Stimulated activated CD4-positive, alpha-beta T cell treated with anti-CD3 and anti-CD28 coated beads, Interleukin-2, amount 100 ng/mL, for 48 hours (primary cell): ENCODE results near the gene KRT72.

Experiments used
- DNase-seq, 2 donors: peaks; one replicate each; pipeline ENCODE4 v3.0.0-alpha.2; 2020

The KRT72 gene

DNA sequence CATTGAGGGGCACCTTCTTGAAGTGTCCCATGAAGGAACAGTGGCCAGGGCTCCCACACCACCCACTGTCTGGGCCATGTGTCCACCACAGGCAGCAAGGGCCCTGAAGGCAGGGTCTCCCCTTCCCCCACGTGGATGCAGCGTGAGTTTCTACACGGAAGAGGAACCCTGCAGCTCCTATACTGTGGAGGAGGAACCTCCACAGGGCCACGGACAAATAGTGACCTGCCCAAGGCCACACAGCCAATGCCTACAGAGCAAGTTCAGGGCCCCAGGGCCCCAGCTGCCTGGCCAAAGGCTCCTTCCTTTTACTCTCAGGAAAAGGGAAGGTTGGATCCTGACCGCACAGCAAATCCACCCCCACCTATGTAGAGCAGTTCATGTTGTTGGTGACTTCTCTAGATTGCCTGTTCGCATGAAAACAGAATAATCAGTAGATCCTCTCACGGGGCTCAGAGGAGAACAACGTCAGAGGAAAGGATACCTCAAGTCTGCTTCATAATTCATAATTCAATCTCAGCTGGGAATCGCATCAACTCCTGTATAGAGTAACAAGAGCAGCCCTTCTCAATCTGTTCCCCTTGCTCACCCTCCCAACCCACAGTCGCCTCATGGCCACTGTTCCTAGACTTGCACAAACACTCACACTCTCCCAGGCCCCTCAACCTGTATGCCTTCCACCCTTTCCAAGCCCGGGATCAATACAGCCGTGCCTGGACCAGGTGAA lies 28.2 kb upstream of the KRT72 start:
- no peak for DNase-seq

DNA sequence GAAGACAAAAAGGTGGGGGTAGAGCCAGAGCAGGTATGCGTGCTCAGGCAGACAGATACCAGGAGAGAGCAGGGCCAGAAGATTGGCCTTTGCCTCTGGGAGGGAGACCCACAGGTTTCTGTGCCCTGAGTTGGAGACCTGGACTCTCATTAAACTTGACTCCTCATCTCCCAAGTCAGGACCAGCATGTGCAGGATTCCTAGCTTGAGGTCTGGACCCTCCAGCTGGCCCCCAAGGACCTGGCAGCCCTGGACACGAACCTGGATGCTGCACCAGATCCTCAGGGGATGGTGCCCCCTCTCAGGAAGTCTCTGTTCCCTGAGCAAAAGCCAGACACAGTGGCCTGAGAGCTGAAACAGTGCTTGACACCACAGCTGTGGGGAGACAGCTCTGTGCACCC lies 27.6 kb upstream of the KRT72 start:
- DNase-seq = no peak

DNA sequence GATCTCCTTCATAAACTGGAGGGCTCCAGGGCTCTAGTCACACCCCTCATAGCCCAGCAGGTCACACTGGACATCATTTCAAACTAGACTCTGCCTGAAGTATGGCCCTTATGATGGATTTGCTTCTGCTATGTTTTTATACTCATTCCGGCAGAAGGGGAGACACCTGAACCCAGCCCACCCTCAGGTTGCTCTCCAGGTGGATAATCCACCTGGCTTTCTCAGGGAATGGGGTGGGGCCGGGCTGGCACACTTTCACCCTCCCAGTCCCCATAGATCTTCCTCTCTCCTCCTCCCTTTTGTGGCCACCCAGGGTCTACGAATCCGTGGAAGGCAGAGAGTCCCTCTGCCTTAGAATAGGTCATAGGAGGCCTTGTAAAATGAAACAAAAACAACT lies 26.8 kb upstream of the KRT72 start:
- DNase-seq = no peak

DNA sequence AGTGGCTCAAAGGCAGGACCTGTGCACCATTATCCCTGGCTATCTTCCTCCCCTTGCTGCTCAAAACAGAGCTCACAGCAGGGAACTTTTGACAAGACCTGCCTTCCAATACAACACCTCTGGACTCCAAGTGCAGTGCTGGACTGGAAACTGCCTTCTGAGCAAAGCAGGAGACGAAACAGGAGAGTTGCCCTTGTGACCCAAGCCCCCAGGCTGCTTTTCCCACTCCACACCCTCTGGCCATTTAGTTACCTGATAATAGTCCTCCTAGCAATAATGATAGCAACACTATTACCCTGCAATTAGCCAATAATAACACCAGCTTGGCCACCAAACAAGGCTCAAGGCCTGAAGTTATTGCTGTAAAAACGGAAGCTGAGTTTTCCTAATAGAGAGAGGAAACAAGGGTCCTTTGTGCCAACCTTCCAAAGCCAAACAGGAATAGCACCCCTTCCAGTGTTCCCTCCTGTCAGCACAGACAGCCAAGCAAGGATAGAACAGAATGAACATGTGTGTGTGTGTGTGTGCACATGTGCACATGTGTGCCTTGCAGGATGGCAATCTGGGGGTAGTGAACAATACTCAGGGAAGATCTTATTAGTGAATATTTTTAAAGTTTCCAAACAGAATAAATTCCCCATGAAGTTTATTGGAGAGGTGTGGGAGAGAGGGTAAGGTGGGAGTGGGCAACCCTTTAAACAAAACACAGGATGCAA lies 26.3 kb upstream of the KRT72 start:
- no peak for DNase-seq

GRCh38 chr12:52622349-52622748 lies 21.1 kb upstream of the KRT72 start:
- no peak for DNase-seq

DNA sequence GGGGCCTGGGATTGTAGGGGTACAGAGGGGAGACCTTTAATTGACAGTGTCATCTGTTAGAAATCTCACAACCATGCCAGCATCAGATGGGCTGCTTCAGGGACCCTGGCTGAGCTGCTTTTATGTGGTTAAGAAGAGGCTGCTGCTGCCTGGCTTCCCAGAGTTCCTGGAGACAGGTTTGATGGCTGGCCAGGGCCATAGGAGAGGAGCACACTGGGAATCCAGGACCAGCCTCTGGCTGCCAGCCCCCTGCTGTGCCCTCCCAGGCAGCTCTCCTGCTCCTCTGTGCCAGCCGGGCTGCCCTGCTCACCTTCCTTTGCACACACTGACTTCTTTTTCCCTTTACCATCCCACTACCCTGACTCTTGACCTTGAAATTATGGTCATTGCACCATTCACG lies 17.6 kb upstream of the KRT72 start:
- DNase-seq = no peak

DNA sequence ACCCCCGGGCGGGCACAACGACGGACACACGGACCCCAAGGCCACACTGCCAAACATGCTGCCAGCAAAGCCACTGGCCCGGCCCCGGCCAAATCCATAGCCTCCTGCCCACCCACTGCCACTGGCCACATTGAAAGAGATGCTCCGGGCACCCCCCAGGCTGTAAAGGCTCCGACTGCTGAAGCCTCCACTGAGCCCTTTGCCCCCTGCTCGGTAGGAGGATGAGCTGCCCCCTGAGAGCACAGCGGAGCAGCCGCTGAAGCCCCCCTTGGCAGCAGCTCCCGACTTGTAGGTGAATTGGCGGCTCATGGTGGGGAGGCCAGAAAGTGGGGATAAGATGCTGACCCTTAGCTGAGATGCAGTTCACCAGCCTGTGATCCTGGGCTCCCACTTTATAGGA lies 17.0 kb upstream of the KRT72 start, which contains the start of gene KRT73:
Gene KRT73, minus strand, starts transcription at position 344 of the 400 bp plus-strand sequence. Its CDS starts 35 bp downstream, at position 309.
- no peak for DNase-seq

DNA sequence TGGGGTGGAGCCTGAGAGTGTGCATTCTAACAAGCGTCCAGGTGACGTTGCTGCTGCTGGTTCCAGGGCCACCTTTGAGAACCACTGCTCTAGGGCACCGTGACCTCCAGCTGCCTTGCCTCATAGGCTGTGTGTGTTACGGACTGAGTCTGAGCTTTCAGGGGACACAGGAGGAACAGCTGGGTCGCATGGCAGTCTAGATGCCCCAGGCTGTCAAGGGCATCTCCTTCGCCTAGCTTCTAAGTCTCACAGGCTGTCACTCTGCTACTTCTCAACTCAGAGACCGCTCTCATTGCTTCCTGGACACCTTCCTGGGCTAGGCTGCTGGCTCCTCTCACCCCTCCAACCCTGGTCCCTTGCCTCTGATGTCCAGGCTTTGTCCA lies 16.1 kb upstream of the KRT72 start:
- DNase-seq = no peak

- DNase-seq = no peak
Observed at GRCh38 chr12:52616680-52617402, 15.6 kb upstream of the KRT72 start.

GRCh38 chr12:52615912-52616311 lies 14.6 kb upstream of the KRT72 start:
- DNase-seq = no peak

GRCh38 chr12:52615208-52615868 lies 14.1 kb upstream of the KRT72 start:
- peak in 1 of 2 donors; percentile 27 for DNase-seq

DNA sequence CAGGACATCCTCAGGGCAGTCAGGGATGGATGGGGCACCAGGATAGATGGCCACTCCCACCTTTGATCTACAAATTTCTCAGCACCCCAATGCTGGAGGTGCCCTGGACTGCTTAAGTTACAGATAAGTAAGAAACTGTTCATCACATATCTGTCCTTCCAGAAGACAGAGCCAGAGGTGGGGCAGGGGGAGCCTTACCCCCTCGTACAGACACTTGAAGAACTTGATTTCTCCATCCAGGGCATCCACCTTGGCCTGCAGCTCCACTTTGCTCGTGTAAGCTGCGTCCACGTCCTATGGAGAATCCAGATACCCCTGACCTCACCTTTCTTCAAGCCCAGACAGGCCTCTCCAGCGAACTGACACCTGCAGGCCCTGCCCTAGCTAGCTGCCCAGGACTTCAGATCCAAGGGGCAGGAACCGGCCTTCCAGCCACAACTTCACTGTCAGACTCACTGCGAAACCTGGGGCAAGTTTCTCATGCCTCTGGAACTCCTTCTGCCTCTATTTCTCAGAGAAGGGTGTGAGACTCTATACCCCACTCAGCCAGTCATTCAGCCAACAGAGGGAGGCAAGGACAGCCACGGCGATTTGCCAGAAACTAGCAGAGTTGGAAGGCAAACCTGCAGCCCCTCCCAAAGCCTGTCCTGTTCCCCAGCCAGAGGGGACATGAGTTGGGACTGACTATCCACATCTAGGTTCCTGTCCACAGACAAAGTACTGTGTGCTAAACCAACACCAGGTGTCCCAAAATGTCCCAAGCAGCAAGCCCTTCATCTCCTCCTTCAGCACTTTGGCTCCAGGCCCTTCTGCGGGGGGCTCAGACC lies 13.3 kb upstream of the KRT72 start:
- DNase-seq = no peak

GRCh38 chr12:52613384-52614030 lies 12.2 kb upstream of the KRT72 start:
- DNase-seq = no peak

GRCh38 chr12:52612431-52613383 lies 11.4 kb upstream of the KRT72 start:
- no peak for DNase-seq

DNA sequence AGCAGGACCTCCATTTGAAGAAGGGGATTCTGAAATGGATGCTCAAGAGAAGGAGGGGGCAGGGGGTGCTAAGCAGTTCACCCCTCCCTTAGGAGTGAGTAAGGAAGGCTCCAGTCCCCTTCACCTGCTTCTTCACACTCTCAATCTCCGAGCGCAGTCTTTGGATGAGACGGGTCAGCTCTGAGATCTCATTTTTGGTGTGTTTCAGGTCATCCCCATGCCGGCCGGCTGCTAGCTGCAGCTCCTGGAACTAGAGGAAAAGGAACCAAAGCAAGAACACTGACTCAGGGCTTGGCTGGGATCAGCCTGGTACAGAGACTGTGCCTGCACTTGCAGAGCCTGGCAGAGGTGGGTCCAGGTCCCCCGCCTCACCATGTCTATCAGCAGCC lies 9.8 kb upstream of the KRT72 start:
- no peak for DNase-seq

GRCh38 chr12:52608826-52609630 lies 7.8 kb upstream of the KRT72 start:
- DNase-seq = no peak

DNA sequence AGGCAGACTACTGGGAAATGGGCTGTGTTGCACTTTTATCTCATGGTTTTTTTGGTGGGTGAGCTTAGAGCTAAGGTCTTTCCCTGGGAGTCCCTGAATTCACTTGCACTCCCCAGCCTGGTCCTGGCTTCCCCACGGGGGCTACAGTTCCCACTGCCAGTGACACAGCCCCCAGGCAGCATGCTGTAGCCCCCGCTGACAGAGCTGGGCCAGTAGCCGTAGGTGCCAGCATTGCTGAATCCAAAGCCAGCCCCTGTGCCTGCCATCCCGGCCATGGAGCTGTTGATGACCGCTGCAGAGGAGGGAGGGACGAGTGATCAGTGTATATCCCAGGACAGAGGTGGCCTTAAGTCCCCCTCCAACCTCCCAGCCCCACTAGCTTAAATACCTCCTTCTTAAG lies 6.9 kb upstream of the KRT72 start:
- DNase-seq = no peak

GRCh38 chr12:52607314-52607713 lies 6.1 kb upstream of the KRT72 start:
- DNase-seq = no peak

- DNase-seq = no peak
Observed at GRCh38 chr12:52606581-52607218, 5.4 kb upstream of the KRT72 start.
